RWPE2 (cell line): ENCODE results near the gene LSM4.

Experiments
- ATAC-seq: fragments of 200-7000 bp; cut with Tn5 transposase; 3 replicates; pipeline ENCODE4 v1.9.1; 2021; ENCODE audit warnings: low read depth
- DNase-seq: peaks from one replicate; pipeline ENCODE4 v3.0.0-alpha.2; 2020; ENCODE audit warnings: low spot score
- H3K27ac ChIP-seq: fragments of 450-650 bp; 2 replicates; pipeline ENCODE4 v1.5.1; 2017; ENCODE audit warnings: mild to moderate bottlenecking; ENCODE audit not compliant: poor library complexity, severe bottlenecking
- H3K27me3 ChIP-seq: fragments of 250-450 bp; sonication (Bioruptor Pico); 2 replicates; pipeline ENCODE4 v1.5.1; 2021; ENCODE audit warnings: mild to moderate bottlenecking, moderate library complexity; ENCODE audit not compliant: insufficient read depth, poor library complexity, severe bottlenecking
- H3K36me3 ChIP-seq: fragments of 250-450 bp; sonication (Bioruptor Pico); 2 replicates; pipeline ENCODE4 v1.5.1; 2020; ENCODE audit warnings: low read depth, mild to moderate bottlenecking, moderate library complexity
- H3K4me1 ChIP-seq: fragments of 250-450 bp; sonication (Bioruptor Pico); 2 replicates; pipeline ENCODE4 v1.5.1; 2021; ENCODE audit warnings: mild to moderate bottlenecking, moderate library complexity; ENCODE audit not compliant: insufficient read depth, poor library complexity, severe bottlenecking
- H3K4me3 ChIP-seq: fragments of 250-450 bp; sonication (Bioruptor Pico); 2 replicates; pipeline ENCODE4 v1.5.1; 2021; ENCODE audit warnings: mild to moderate bottlenecking, moderate library complexity; ENCODE audit not compliant: severe bottlenecking
- H3K9me3 ChIP-seq: fragments of 250-450 bp; sonication (Bioruptor Pico); 2 replicates; pipeline ENCODE4 v1.5.1; 2021; ENCODE audit warnings: mild to moderate bottlenecking, moderate library complexity; ENCODE audit not compliant: severe bottlenecking
- CTCF ChIP-seq: fragments of 450-650 bp; IDR thresholded peaks from one replicate; pipeline ENCODE4 v1.5.1; 2017; ENCODE audit warnings: mild to moderate bottlenecking, moderate library complexity; ENCODE audit not compliant: poor library complexity, severe bottlenecking

LSM4 gene

GRCh38 chr19:18348171-18348570 is 25.3 kb upstream of the LSM4 start:
- TF ChIP-seq CTCF, result no peak
- Histone ChIP-seq H3K36me3 (no peaks in the 10 kb centered on the region), H3K4me3 (no peak overlapping the region), H3K27me3 (no peaks in the 10 kb centered on the region), H3K27ac (no peak overlapping the region), H3K9me3 (no peaks in the 10 kb centered on the region), H3K4me1 (peaks cover 6% of the 10 kb centered on the region)
- DNase-seq, result no peak
- ATAC-seq, result no peak

- ATAC-seq (peak; percentile 57), DNase-seq (no peak)
- TF ChIP-seq CTCF, result no peak
- H3K9me3 ChIP-seq, result no peaks in the 10 kb centered on the region
- no peaks in the 10 kb centered on the region for H3K27me3 ChIP-seq
- no peaks in the 10 kb centered on the region for H3K36me3 ChIP-seq
- H3K27ac ChIP-seq, result no peak overlapping the region
- no peak overlapping the region for H3K4me3 ChIP-seq
- H3K4me1 ChIP-seq, result peaks cover 6% of the 10 kb centered on the region
These were observed 23.2 kb upstream of the LSM4 start for GRCh38 chr19:18346091-18346490.

GRCh38 chr19:18345296-18345695 is 22.4 kb upstream of the LSM4 start:
- ATAC-seq, result no peak

GRCh38 chr19:18344582-18344950 is 21.7 kb upstream of the LSM4 start:
- Histone ChIP-seq H3K9me3 (no peaks in the 10 kb centered on the region), H3K27ac (peak overlapping the region; percentile 63), H3K4me1 (peaks cover 6% of the 10 kb centered on the region), H3K36me3 (no peaks in the 10 kb centered on the region), H3K4me3 (no peak overlapping the region), H3K27me3 (no peaks in the 10 kb centered on the region)
- ATAC-seq (no peak), DNase-seq (no peak)
- no peak for TF ChIP-seq CTCF

More at GRCh38 chr19:18345296-18345695, 22.4 kb upstream of the LSM4 start:
- no peak overlapping the region for H3K27ac ChIP-seq
- peaks cover 6% of the 10 kb centered on the region for H3K4me1 ChIP-seq
- H3K9me3 ChIP-seq, result no peaks in the 10 kb centered on the region
- no peaks in the 10 kb centered on the region for H3K36me3 ChIP-seq
- no peak for TF ChIP-seq CTCF
- DNase-seq, result no peak
- no peak overlapping the region for H3K4me3 ChIP-seq
- no peaks in the 10 kb centered on the region for H3K27me3 ChIP-seq

GRCh38 chr19:18342090-18342632 is 19.3 kb upstream of the LSM4 start:
- Histone ChIP-seq H3K4me3 (no peak overlapping the region), H3K27me3 (no peaks in the 10 kb centered on the region), H3K36me3 (no peaks in the 10 kb centered on the region), H3K4me1 (peaks cover 6% of the 10 kb centered on the region), H3K27ac (no peak overlapping the region), H3K9me3 (no peaks in the 10 kb centered on the region)
- ATAC-seq (no peak), DNase-seq (no peak)
- TF ChIP-seq CTCF, result no peak
